ENCODE measurements around the gene RASA3.

DNA sequence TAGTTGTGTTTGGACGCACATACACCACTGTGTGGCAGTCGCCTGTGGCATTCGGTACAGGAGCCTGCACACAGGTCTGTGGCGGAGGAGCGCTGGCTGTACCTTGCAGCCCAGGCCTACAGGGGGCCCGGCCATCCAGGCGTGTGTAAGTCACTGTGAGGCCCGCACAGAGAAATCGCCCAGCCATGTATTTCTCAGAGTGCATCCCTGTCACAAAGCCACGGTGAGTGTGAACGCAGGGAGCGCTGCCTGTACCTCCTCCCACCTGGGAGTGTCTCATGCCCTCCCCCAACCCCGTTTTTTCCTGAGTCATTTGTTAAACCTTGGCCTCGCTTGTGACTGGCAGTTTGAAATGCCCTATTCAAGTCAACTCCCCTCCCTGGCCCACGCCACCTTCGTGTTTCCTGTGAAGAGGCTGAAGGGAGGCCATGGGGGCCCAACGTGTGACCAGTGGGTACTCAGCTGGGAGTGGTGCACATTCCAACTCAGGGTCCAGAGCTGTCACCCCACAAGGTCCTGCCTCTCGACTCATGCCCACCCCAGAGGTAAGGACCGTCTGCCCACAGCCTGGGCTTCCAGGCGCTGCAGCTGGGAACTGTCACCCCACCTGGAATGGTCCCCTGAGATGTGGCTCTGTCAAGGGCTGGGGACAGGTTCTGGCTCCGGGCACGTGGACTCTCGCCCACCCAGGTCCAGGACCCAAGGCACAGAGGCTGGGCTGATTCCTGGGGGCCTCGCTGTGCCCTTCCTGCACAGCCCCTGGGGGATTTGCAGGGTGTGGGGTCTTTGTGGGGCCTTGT is 11.6 kb upstream of the RASA3 start:
- TF ChIP-seq POLR2AphosphoS5 (IDR thresholded peaks at IDR 0.05; ENCODE audit: low read depth, low read length) (no peak), ZNF274 (IDR thresholded peaks at IDR 0.05; ENCODE audit: low read depth, low read length) (no peak), YY1 (IDR thresholded peaks at IDR 0.05; ENCODE audit: extremely low read depth, insufficient replicate concordance, low read depth, low read length) (no peak), POLR2A (IDR thresholded peaks at IDR 0.05; ENCODE audit: borderline replicate concordance, extremely low read depth, insufficient read depth, insufficient read length) (no peak), EZH2 (IDR thresholded peaks at IDR 0.05) (no peak), SRF (IDR thresholded peaks at IDR 0.05; ENCODE audit: low read depth) (no peak), RAD21 (IDR thresholded peaks at IDR 0.05; ENCODE audit: low read depth) (no peak), SIN3A (IDR thresholded peaks at IDR 0.05; ENCODE audit: low read depth) (no peak), CEBPB (IDR thresholded peaks at IDR 0.05; ENCODE audit: low read depth) (no peak), EZH2phosphoT487 (IDR thresholded peaks at IDR 0.05; ENCODE audit: borderline replicate concordance) (no peak), JUND (IDR thresholded peaks at IDR 0.05) (no peak)
- TF ChIP-seq, protein P1, sequence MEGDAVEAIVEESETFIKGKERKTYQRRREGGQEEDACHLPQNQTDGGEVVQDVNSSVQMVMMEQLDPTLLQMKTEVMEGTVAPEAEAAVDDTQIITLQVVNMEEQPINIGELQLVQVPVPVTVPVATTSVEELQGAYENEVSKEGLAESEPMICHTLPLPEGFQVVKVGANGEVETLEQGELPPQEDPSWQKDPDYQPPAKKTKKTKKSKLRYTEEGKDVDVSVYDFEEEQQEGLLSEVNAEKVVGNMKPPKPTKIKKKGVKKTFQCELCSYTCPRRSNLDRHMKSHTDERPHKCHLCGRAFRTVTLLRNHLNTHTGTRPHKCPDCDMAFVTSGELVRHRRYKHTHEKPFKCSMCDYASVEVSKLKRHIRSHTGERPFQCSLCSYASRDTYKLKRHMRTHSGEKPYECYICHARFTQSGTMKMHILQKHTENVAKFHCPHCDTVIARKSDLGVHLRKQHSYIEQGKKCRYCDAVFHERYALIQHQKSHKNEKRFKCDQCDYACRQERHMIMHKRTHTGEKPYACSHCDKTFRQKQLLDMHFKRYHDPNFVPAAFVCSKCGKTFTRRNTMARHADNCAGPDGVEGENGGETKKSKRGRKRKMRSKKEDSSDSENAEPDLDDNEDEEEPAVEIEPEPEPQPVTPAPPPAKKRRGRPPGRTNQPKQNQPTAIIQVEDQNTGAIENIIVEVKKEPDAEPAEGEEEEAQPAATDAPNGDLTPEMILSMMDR (IDR thresholded peaks at IDR 0.05 in 2 of 3, conservative IDR thresholded peaks at IDR 0.05 in 1 of 3; ENCODE audit: borderline replicate concordance in 1 of 3, insufficient read depth in 1 of 3, low read depth in 2 of 3, low read length in 2 of 3) = peak in 2 of 3 experiments; percentile 64 to 75; a peak in 4 of 6 replicates
- TF ChIP-seq, protein P2, sequence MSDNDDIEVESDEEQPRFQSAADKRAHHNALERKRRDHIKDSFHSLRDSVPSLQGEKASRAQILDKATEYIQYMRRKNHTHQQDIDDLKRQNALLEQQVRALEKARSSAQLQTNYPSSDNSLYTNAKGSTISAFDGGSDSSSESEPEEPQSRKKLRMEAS (IDR thresholded peaks at IDR 0.05) = no peak
- TF ChIP-seq, protein P3, sequence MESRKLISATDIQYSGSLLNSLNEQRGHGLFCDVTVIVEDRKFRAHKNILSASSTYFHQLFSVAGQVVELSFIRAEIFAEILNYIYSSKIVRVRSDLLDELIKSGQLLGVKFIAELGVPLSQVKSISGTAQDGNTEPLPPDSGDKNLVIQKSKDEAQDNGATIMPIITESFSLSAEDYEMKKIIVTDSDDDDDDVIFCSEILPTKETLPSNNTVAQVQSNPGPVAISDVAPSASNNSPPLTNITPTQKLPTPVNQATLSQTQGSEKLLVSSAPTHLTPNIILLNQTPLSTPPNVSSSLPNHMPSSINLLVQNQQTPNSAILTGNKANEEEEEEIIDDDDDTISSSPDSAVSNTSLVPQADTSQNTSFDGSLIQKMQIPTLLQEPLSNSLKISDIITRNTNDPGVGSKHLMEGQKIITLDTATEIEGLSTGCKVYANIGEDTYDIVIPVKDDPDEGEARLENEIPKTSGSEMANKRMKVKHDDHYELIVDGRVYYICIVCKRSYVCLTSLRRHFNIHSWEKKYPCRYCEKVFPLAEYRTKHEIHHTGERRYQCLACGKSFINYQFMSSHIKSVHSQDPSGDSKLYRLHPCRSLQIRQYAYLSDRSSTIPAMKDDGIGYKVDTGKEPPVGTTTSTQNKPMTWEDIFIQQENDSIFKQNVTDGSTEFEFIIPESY (IDR thresholded peaks at IDR 0.05; ENCODE audit: extremely low read depth, insufficient replicate concordance, low read length) = no peak

Measured in HCT116 (cell line).